Suprapubic skin (tissue), 4 donors: ENCODE results near the gene NPAS2. TPM values are rescaled to one million over a fixed set of nuclear protein-coding genes. Genes with fewer than 3 reads are reported as not detected.

Source experiments
- DNase-seq, 2 donors: peaks; one replicate each; pipeline ENCODE4 v3.0.0-alpha.2; 2019; ENCODE audit warnings: low spot score in 2 of 2
- H3K27ac ChIP-seq: fragments of 200-600 bp; sonication (generic); one replicate; pipeline ENCODE4 v1.5.1; 2019
- H3K27me3 ChIP-seq: fragments of 200-600 bp; sonication (generic); one replicate; pipeline ENCODE4 v1.5.1; 2019
- H3K36me3 ChIP-seq: fragments of 200-600 bp; sonication (generic); one replicate; pipeline ENCODE4 v1.5.1; 2019
- H3K4me1 ChIP-seq: fragments of 200-600 bp; sonication (generic); one replicate; pipeline ENCODE4 v1.5.1; 2019
- H3K4me3 ChIP-seq: fragments of 200-600 bp; sonication (generic); one replicate; pipeline ENCODE4 v1.5.1; 2019; ENCODE audit warnings: mild to moderate bottlenecking
- H3K9me3 ChIP-seq: fragments of 200-600 bp; sonication (generic); one replicate; pipeline ENCODE4 v1.5.1; 2019
- CTCF ChIP-seq, 2 donors: fragments of 200-600 bp in 1 of 2; fragments of 450-650 bp in 1 of 2; sonication (generic) in 1 of 2; IDR thresholded peaks; one replicate each; pipeline ENCODE4 v1.5.1; 2016 to 2019; ENCODE audit warnings: antibody characterized with exemption in 2 of 2, mild to moderate bottlenecking in 1 of 2, moderate library complexity in 1 of 2
- EP300 ChIP-seq: sonication (generic); formaldehyde crosslinking; IDR thresholded peaks from one replicate; pipeline ENCODE4 v1.6.1; 2017; ENCODE audit warnings: antibody characterized with exemption
- POLR2A ChIP-seq, 2 donors: fragments of 450-650 bp; IDR thresholded peaks; one replicate each; pipeline ENCODE4 v1.6.1; 2017; ENCODE audit warnings: antibody characterized with exemption in 2 of 2, mild to moderate bottlenecking in 2 of 2, moderate library complexity in 2 of 2
- POLR2AphosphoS5 ChIP-seq, 3 donors: sonication (generic); formaldehyde crosslinking; IDR thresholded peaks; one replicate each; pipeline ENCODE4 v1.6.1; 2017; ENCODE audit warnings: antibody characterized with exemption in 3 of 3
- WGBS: methylation state at CpG from one replicate; pipeline ENCODE4 v1.1.5; 2018; 5-methylcytosine and 5-hydroxymethylcytosine counted together
- total RNA-seq, 4 donors: library from RNA; depleted of rRNA; stranded (reverse); fragments of >200 nt; gene quantifications; one replicate each; pipeline ENCODE4 v1.1.0, GENCODE V29; 2016

NPAS2 gene
- total RNA-seq, 4 donors from 2014 or later = 46.5 to 90.1 (median 62.9) TPM

- no peak overlapping the region for H3K4me3 ChIP-seq
- no peak for DNase-seq
- no peak for TF ChIP-seq POLR2A (IDR thresholded peaks at IDR 0.05)
- TF ChIP-seq POLR2AphosphoS5 (IDR thresholded peaks at IDR 0.05) = no peak
- TF ChIP-seq EP300 = no peak
- no peak for TF ChIP-seq CTCF (IDR thresholded peaks at IDR 0.05)
- no peaks in the 10 kb centered on the region for H3K27me3 ChIP-seq
- H3K4me1 ChIP-seq = peaks cover 3% of the 10 kb centered on the region
- peaks cover 8% of the 10 kb centered on the region for H3K36me3 ChIP-seq
- 81% methylated on average over 19 of the region's 19 CpGs for WGBS
- H3K27ac ChIP-seq = no peak overlapping the region
- H3K9me3 ChIP-seq = no peaks in the 10 kb centered on the region
Measured at GRCh38 chr2:100944617-100945432, 124.9 kb downstream of the NPAS2 start.

DNA sequence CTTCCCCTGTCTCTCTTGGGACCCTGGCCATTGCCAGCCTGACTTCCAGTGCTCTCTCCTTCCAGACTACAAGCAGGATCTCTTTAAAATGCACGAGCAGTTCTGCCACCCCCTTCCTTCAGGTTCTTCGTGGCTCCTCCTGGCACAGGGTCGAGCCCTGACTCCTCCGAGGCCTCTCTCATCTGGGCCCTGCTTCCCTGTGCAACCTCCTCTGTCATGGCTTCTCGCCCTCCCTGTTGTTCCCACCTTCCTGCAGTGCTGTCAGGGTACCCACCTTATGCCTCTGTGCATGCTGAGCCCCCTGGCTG lies 125.4 kb downstream of the NPAS2 start:
- Histone ChIP-seq H3K27ac (no peak overlapping the region), H3K27me3 (no peaks in the 10 kb centered on the region), H3K9me3 (no peaks in the 10 kb centered on the region), H3K4me3 (no peak overlapping the region), H3K4me1 (peaks cover 3% of the 10 kb centered on the region), H3K36me3 (peaks cover 11% of the 10 kb centered on the region)
- no peak for DNase-seq
- 90% methylated on average over 5 of the region's 5 CpGs for WGBS
- no peak for TF ChIP-seq CTCF (IDR thresholded peaks at IDR 0.05)
- TF ChIP-seq POLR2A (IDR thresholded peaks at IDR 0.05) = no peak
- no peak for TF ChIP-seq POLR2AphosphoS5 (IDR thresholded peaks at IDR 0.05)
- TF ChIP-seq EP300 = no peak

GRCh38 chr2:100945930-100946607 lies 126.1 kb downstream of the NPAS2 start:
- Histone ChIP-seq H3K4me1 (peaks cover 3% of the 10 kb centered on the region), H3K4me3 (no peak overlapping the region), H3K27me3 (no peaks in the 10 kb centered on the region), H3K27ac (no peak overlapping the region), H3K36me3 (peaks cover 11% of the 10 kb centered on the region), H3K9me3 (no peaks in the 10 kb centered on the region)
- 86% methylated on average over 8 of the region's 8 CpGs for WGBS
- DNase-seq = no peak
- TF ChIP-seq EP300 = no peak
- TF ChIP-seq POLR2A (IDR thresholded peaks at IDR 0.05) = no peak
- TF ChIP-seq POLR2AphosphoS5 (IDR thresholded peaks at IDR 0.05) = no peak
- TF ChIP-seq CTCF (IDR thresholded peaks at IDR 0.05) = no peak

DNA sequence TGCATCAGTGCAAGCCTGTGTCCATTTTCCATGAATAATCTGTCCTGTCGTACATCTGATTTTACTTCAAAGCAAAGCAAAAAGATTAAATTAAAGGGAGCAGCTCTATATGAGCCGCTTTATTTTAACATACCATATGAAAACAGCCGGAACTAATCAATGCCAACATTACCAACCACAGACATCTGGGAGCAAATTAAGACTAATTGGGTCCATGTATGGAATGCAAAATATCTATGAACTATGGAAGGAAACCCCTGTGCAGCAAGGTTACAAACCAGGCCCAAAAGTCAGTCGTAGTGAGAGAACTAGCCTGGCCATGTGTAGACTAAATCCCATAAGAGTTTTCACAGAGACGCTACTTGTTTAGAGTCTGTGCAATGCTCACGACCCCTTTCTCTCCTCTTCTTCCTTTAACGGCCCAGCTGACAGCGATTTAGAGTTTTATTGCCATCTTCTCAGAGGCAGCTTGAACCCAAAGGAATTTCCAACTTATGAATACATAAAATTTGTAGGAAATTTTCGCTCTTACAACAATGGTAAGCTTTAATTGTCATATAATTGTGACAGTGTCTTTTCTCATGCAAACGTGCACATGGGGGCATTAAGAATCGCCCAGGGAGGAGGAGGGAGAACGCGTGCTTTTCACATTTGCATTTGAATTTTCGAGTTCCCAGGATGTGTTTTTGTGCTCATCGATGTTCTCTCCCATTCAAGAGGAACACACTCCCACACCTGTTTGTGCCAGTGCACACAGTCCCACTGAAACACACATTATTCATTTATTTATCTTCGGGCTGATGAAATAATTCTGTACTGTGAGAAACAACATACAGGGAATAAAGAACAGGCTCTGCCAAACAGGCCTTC lies 129.2 kb downstream of the NPAS2 start:
- peaks cover 5% of the 10 kb centered on the region for H3K36me3 ChIP-seq

More for the DNA sequence above, 129.2 kb downstream of the NPAS2 start:
- Histone ChIP-seq H3K4me1 (no peaks in the 10 kb centered on the region), H3K4me3 (no peak overlapping the region), H3K9me3 (no peaks in the 10 kb centered on the region), H3K27ac (no peak overlapping the region), H3K27me3 (no peaks in the 10 kb centered on the region)
- 77% methylated on average over 16 of the region's 16 CpGs for WGBS
- DNase-seq = no peak
- TF ChIP-seq EP300 (no peak), CTCF (IDR thresholded peaks at IDR 0.05) (no peak), POLR2AphosphoS5 (IDR thresholded peaks at IDR 0.05) (no peak), POLR2A (IDR thresholded peaks at IDR 0.05) (no peak)
